NCI-H1105 (cell line): ENCODE results near the gene ADAMTS12.

Source experiments
- DNase-seq: peaks from one replicate; lab custom pipeline; 2025; lab: John Stamatoyannopoulos, UW

The ADAMTS12 gene

DNA sequence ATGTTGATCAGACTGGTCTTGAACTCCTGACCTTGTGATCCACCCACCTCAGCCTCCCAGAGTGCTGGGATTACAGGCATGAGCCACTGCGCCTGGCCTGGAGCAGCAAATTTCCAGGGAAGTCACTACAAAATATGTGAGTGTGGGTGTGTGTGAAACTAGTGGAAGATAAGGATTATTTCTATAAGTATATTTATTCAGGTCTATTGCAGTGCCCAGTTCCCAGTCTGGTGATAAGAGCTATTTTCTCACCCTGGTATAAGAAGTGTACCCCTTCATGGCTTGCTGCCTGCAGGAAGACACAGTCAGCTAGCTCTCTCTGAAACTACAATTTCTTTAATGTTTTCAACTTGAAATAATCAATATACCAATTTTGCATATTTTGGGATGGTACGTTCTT lies 414.0 kb downstream of the ADAMTS12 start:
- no peak for DNase-seq

DNA sequence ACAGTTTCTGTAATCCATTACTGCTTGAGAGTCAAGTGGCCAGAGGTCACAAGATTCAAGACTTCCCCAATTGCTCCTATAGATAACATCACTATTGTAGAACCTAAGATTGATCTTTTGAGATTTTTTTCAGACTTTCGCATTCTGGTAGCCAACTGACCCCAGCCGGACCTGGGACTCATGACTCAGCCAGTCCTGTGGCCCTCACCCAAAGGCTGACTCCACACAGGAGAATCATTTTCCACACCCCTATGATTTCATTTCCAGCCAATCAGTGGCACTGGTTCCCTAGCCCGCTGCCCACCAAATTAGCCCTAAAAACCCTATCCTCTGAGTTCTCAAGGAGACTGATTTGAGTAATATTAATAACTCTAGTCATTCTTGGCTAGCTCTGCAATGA lies 414.8 kb downstream of the ADAMTS12 start:
- DNase-seq, result no peak

DNA sequence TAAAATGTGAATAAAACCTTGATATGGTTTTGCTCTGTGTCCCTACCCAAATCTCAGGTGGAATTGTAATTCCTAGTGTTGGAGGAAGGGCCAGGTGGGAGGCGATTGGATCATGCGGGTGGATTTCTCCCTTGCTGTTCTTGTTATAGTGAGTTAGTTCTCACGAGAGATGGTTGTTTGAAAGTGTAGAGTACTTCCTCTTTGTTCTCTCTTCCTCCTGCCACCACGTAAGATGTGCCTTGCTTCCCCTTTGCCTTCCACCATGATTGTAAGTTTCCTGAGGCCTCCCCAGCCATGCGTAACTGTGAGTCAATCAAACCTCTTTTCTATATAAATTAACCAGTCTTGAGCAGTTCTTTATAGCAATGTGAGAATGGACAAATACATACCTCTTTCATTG lies 416.1 kb downstream of the ADAMTS12 start:
- no peak for DNase-seq

DNA sequence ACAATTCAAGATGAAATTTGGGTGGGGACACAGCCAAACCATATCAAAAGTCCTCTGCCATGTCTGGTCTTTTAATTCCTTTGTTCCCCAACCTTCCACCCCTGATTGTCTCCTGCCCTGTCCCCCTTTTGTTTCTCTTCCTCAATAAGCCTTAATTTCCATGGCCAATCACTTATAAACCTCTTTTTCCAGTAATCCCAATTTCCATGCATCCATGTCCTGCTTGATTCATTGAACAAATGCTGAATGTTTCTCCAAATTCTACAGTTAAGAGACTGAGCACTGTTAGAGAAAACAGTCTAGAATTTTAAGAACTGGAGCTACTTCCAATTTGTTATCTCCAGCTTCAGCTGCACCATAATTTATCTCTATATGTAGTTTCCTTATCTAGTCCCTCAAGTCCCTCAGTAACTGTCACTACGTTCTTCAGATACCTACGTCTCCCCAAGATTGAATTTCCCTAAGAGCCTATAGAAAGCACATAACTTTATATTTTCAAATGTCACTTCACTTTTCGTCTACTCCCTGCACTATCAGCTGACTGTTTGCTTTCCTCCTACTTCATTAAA lies 416.8 kb downstream of the ADAMTS12 start:
- no peak for DNase-seq

GRCh38 chr5:33474004-33474403 lies 417.8 kb downstream of the ADAMTS12 start:
- no peak for DNase-seq
